Thymus (tissue), 11 donors: Measurements from ENCODE around the gene SULT1B1. TPM values are rescaled to one million over a fixed set of nuclear protein-coding genes. Genes with fewer than 3 reads are reported as not detected.

Source experiments
- DNase-seq, 9 donors: peaks; one replicate each; pipeline ENCODE4 v3.0.0-alpha.2; 2013; ENCODE audit warnings: low spot score in 9 of 9, low read depth in 6 of 9, missing footprints in 1 of 9
- H3K27ac ChIP-seq, 2 donors: one replicate each; pipeline ENCODE4 v1.5.1; 2013; ENCODE audit warnings: control low read depth in 1 of 2, low read depth in 1 of 2, low read length in 1 of 2, mild to moderate bottlenecking in 1 of 2, moderate library complexity in 1 of 2
- H3K27me3 ChIP-seq, 2 donors: one replicate each; pipeline ENCODE4 v1.5.1; 2013; ENCODE audit warnings: low read length in 1 of 2; ENCODE audit not compliant: control insufficient read depth in 2 of 2, insufficient read depth in 1 of 2
- H3K36me3 ChIP-seq, 2 donors: one replicate each; pipeline ENCODE4 v1.5.1; 2013; ENCODE audit warnings: low read length in 1 of 2, mild to moderate bottlenecking in 1 of 2, moderate library complexity in 1 of 2; ENCODE audit not compliant: control insufficient read depth in 2 of 2, insufficient read depth in 2 of 2
- H3K4me1 ChIP-seq, 2 donors: one replicate each; pipeline ENCODE4 v1.5.1; 2013; ENCODE audit warnings: low read length in 2 of 2; ENCODE audit not compliant: control insufficient read depth in 2 of 2, insufficient read depth in 2 of 2
- H3K4me3 ChIP-seq, 2 donors: one replicate each; pipeline ENCODE4 v1.5.1; 2013; ENCODE audit warnings: low read length in 2 of 2, control low read depth in 1 of 2, mild to moderate bottlenecking in 1 of 2
- H3K9me3 ChIP-seq, 2 donors: one replicate each; pipeline ENCODE4 v1.5.1; 2013; ENCODE audit warnings: low read length in 1 of 2, mild to moderate bottlenecking in 1 of 2; ENCODE audit not compliant: control insufficient read depth in 2 of 2, insufficient read depth in 1 of 2
- WGBS: extraction: QIAGEN DNeasy Blood & Tissue Kit; methylation state at CpG from one replicate; pipeline ENCODE4 v1.1.7; 2013; 5-methylcytosine and 5-hydroxymethylcytosine counted together
- polyA plus RNA-seq: library from polyadenylated mRNA; stranded (reverse); fragments of 200-250 nt; gene quantifications from one replicate; pipeline ENCODE4 v1.2.3, GENCODE V29; 2013
- total RNA-seq: library from RNA; stranded (reverse); fragments of 120-200 nt; gene quantifications from one replicate; pipeline ENCODE4 v1.2.4, GENCODE V29; 2013
- donor health status: healthy.

Gene SULT1B1
- total and polyA plus RNA-seq, 2 donors = 0.90 to 2.5 TPM

DNA sequence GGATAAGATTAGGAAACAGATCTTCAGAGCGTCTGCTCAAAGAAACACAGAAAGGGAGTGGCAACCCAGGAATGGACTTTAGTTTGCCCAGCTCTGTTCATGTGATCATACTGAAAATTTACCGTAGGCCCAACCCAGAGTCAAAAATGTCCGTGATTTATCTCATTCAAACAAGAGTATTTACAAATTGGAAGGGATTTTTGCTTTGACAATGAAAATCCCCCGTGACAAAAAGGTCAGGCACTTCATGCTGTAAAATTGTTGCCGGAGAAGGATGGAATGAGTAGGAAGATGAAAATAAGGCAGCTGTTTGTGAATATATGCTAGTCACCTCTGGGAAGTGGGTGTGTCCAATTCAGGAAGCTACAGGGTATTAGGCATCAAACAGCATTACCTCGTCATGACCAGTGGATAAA, 1.2 kb downstream of the SULT1B1 start:
- H3K36me3 ChIP-seq = no peaks in the 10 kb centered on the region
- no peak overlapping the region for H3K27ac ChIP-seq
- no peaks in the 10 kb centered on the region for H3K9me3 ChIP-seq
- no peaks in the 10 kb centered on the region for H3K27me3 ChIP-seq
- WGBS = 95% methylated on average over 6 of the region's 6 CpGs
- H3K4me3 ChIP-seq = no peak overlapping the region
- DNase-seq = no peak
- H3K4me1 ChIP-seq = peaks cover 0 to 2% of the 10 kb centered on the region in 2 donors

DNA sequence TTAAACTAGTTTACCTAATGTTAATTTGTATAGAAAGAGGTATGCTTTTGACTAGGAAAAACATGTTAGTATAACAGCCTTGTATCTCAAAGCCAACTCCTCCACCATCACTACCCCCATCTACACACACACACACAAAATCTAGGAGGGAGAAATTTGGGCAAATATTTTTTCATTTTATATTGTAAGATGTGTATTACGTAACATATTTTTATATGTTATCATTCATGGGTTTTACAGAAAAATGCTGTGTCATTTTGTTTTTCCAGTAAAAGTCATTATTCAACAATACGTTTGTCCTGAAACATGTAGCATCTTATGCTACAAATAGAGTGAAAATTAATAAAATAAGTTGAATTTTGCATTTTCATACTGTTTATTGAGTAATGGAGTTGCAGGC, 3.0 kb downstream of the SULT1B1 start:
- no peak for DNase-seq
- no peaks in the 10 kb centered on the region for H3K4me1 ChIP-seq
- H3K27ac ChIP-seq = no peak overlapping the region
- H3K4me3 ChIP-seq = no peak overlapping the region
- 94% methylated on average over 2 of the region's 2 CpGs for WGBS
- no peaks in the 10 kb centered on the region for H3K36me3 ChIP-seq
- no peaks in the 10 kb centered on the region for H3K9me3 ChIP-seq
- H3K27me3 ChIP-seq = no peaks in the 10 kb centered on the region

DNA sequence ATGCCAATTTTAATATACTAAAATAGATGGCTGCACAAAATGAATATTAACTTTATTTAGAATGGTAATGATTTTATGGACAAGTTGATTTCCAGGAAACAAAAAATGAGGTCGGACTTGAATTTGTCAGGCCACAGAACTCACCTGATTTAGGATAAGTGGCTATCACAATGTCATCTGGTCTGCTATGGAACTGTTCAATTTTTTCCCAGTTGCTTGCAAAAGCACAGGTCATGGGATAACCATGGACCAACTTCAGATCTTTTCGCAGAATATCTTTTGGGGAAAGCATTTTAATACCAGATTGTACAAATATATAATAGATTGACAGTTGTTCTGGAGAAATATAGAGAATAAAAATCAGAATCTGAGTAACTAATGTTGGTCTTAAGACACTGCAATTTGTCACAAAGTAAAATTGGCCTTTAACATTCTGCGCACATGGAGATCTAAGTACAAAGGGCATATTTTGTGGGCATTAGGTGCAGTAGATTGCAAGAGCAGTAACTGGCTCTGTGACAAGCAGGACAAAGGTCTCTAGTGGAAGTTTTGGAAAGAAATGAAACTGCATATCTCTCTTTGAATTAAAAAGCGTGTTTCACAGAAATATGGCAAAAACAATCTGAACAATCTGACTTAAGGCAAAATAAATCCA, 5.4 kb downstream of the SULT1B1 start:
- Histone ChIP-seq H3K27ac (no peak overlapping the region), H3K9me3 (no peaks in the 10 kb centered on the region), H3K4me3 (no peak overlapping the region), H3K27me3 (no peaks in the 10 kb centered on the region), H3K36me3 (no peaks in the 10 kb centered on the region), H3K4me1 (no peaks in the 10 kb centered on the region)
- DNase-seq = no peak
- WGBS = 96% methylated on average over 4 of the region's 4 CpGs

DNA sequence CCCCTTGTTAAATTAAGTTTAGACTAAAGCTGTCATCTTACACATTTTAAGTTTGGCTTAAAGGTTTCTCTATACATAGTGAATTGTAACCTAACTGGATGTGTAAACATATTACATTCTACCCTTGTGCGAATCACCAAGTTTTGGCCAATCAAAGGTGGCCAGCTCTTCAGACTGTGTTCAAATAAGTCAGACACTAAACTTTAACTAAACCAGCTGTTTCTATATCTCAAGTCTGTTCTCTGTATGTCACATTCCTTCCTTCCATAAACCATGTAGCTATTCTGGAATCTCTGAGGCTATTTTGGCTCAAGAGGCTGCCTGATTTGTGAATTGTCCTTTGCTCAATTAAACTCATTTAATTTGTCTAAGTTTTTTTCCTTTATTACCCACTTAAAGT, 6.7 kb downstream of the SULT1B1 start:
- Histone ChIP-seq H3K36me3 (no peaks in the 10 kb centered on the region), H3K27ac (no peak overlapping the region), H3K4me3 (no peak overlapping the region), H3K9me3 (no peaks in the 10 kb centered on the region), H3K27me3 (no peaks in the 10 kb centered on the region), H3K4me1 (no peaks in the 10 kb centered on the region)
- 96% methylated on average over 1 of the region's 1 CpG for WGBS
- no peak for DNase-seq

DNA sequence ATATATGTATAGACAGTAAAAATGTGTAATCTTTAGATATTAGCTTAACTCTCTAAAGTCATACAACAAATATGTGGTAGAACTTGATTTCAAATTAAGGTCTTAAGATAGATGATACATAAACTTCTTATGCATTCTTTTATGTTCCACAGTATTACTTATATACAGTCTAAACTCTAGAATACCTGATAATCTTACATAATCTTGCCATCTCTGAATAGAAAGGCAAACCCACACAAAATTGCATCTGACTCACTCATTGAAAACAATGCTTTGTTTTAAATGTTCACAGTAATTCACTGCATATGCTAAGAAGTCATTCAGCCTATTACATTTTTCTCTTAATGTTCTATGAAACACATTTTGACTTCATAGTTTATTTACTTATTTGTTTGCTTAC, 10.1 kb downstream of the SULT1B1 start:
- Histone ChIP-seq H3K4me3 (no peak overlapping the region), H3K9me3 (peaks cover 0 to 3% of the 10 kb centered on the region in 2 donors), H3K4me1 (no peaks in the 10 kb centered on the region), H3K36me3 (no peaks in the 10 kb centered on the region), H3K27ac (no peak overlapping the region), H3K27me3 (no peaks in the 10 kb centered on the region)
- DNase-seq = no peak

DNA sequence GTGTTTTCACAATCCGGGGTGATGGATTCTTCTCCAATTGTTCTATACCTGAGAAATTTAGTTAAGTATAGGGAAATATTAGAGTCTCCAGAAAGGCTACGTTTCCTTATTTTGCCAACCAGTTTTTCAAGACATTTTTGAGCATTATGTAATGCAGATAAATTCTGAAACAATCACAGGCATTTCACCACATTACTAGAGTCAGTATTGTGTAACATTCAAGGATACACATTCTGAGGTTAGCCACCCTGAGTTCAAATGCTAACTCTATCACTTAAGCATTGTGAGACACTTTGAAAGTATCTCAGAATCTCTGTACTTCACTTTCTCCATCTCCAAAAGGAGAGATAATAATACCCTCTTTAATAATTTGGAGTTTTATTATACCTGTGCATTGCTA, 10.6 kb downstream of the SULT1B1 start:
- Histone ChIP-seq H3K36me3 (no peaks in the 10 kb centered on the region), H3K4me1 (no peaks in the 10 kb centered on the region), H3K27me3 (no peaks in the 10 kb centered on the region), H3K27ac (no peak overlapping the region), H3K4me3 (no peak overlapping the region), H3K9me3 (peaks cover 0 to 3% of the 10 kb centered on the region in 2 donors)
- 95% methylated on average over 2 of the region's 2 CpGs for WGBS
- no peak for DNase-seq

DNA sequence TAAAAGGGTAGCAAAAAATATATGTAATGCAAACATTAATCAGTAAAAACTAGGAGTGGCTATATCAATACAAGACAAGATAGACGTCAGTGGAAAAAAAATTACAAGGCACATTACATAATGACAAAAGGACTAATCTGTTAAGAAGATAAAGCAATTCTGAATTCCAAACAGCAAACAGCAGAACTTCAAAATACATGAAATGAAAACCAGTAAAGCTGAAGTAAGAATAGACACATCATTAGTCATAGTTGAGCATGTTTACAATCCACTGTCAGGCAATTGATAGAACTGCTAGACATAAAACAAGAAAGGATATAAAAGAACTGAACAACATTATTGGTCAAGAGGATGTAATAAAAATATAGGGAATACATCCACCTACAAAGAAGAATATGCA, 12.2 kb downstream of the SULT1B1 start:
- Histone ChIP-seq H3K4me3 (no peak overlapping the region), H3K27ac (no peak overlapping the region), H3K27me3 (no peaks in the 10 kb centered on the region), H3K36me3 (no peaks in the 10 kb centered on the region), H3K9me3 (peaks cover 0 to 14% of the 10 kb centered on the region in 2 donors), H3K4me1 (no peaks in the 10 kb centered on the region)
- DNase-seq = no peak
- WGBS = 90% methylated on average over 1 of the region's 1 CpG

DNA sequence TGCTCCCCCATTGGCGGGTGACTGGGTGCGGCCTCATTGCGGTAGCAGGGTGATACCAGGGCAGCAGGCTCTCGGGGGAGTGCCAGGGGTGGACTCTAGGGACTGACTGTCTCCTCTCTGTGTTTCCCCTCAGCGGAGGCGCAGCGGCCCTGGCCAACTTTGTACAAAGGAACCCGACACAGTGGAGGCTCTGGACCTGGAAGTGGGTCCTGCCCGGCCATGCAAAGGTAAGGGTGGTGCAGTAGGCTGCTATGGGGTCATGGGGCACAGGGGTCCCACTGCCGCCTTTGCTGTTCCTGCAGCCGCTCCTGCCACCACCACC, 16.3 kb downstream of the SULT1B1 start:
- 88% methylated on average over 11 of the region's 11 CpGs for WGBS
- no peak for DNase-seq
- H3K4me1 ChIP-seq = no peaks in the 10 kb centered on the region
- H3K9me3 ChIP-seq = peaks cover 0 to 14% of the 10 kb centered on the region in 2 donors
- H3K4me3 ChIP-seq = no peak overlapping the region
- no peak overlapping the region for H3K27ac ChIP-seq
- H3K27me3 ChIP-seq = no peaks in the 10 kb centered on the region
- no peaks in the 10 kb centered on the region for H3K36me3 ChIP-seq

DNA sequence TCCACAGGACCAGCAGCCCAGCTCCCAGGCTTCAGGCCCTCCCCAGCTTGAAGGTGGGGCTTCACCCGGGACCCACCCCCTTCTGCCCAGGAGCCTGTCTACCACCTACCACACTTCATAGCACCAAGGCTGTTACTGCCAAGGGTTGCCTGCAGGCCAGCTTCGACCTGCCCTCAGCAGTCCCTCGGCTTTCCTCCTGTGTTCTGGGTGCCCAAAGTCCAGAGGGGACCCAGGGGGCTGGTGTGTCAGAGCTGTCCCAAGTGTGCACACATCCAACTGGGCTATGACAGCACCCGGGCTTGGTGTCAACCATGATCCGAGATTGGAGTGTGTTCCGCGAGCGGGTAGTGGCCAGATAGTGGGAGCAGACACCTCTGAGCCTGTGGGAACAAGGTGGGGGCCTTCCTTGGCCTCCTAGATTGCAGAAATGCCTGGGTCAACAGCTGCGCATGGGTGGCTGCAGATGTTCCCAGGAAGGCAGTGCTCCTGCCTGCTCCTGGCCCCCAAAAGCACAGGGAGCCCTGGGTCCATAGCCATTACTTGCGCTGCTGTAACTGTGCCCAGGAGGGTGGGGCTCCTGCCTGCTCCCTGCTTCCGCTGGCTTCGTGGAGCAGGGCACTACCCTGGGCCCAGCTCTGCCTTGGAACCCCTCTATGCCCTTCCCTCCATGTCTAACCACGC, 16.8 kb downstream of the SULT1B1 start:
- H3K27me3 ChIP-seq = no peaks in the 10 kb centered on the region
- no peak overlapping the region for H3K4me3 ChIP-seq
- no peaks in the 10 kb centered on the region for H3K4me1 ChIP-seq
- peaks cover 0 to 14% of the 10 kb centered on the region in 2 donors for H3K9me3 ChIP-seq
- WGBS = 96% methylated on average over 13 of the region's 13 CpGs
- H3K36me3 ChIP-seq = no peaks in the 10 kb centered on the region
- no peak for DNase-seq
- no peak overlapping the region for H3K27ac ChIP-seq
